ENCODE measurements around the gene PARVA. TPM values are rescaled to one million over a fixed set of nuclear protein-coding genes. Genes with fewer than 3 reads are reported as not detected.

PARVA gene
- total and polyA plus RNA-seq, 2 of the 8 experiments (the other 6 are each of a cell fraction or from before 2014, with no cell fraction given), result 3.1 to 13.5 TPM

GRCh38 chr11:12434325-12434654, 56.9 kb downstream of the PARVA start:
- peaks cover 0 to 3% (median 1%) of the 10 kb centered on the region in 4 experiments; a peak in 1 of 7 replicates for H3K4me1 ChIP-seq (replicated peaks in 1 of 4; ENCODE audit: control insufficient read depth in 3 of 4, insufficient read depth in 4 of 4, low read length in 3 of 4)
- 72% methylated on average over 4 of the region's 4 CpGs; no CpG with 5 or more reads in 1 of the 2 experiments for WGBS, 2 experiments (ENCODE audit: extremely low coverage in 1 of 2, insufficient coverage in 1 of 2, insufficient read length in 1 of 2, insufficient replicate concordance in 2 of 2, low coverage in 1 of 2, low lambda C conversion rate in 2 of 2, missing lambda C conversion rate in 1 of 2)
- H2BK5ac ChIP-seq (ENCODE audit: low read depth, low read length), result no peak overlapping the region
- no peaks in the 10 kb centered on the region for H3K9me3 ChIP-seq (ENCODE audit: insufficient read depth in 2 of 2, low read depth in 1 of 2, low read length in 1 of 2)
- FAIRE-seq, result no peak
- no peak overlapping the region for H2BK12ac ChIP-seq (ENCODE audit: low read depth, low read length)
- no peak overlapping the region for H3K4me2 ChIP-seq (ENCODE audit: insufficient read depth in 1 of 2, low read depth in 2 of 2, low read length in 2 of 2)
- H2BK120ac ChIP-seq (replicated peaks; ENCODE audit: low read depth, low read length), result no peak overlapping the region
- POLR2A ChIA-PET (ENCODE audit: partially characterized antibody), result no interaction called here
- H3K79me1 ChIP-seq (ENCODE audit: low read depth, low read length), result no peaks in the 10 kb centered on the region
- H3K27ac ChIP-seq (ENCODE audit: low read depth, low read length), result no peak overlapping the region
- H3K9ac ChIP-seq (replicated peaks in 1 of 4; ENCODE audit: extremely low read depth in 1 of 4, low read depth in 3 of 4, low read length in 3 of 4), result no peak overlapping the region
- no peak overlapping the region for H4K8ac ChIP-seq (ENCODE audit: extremely low read depth, insufficient read depth, low read length)
- H3K4me3 ChIP-seq (ENCODE audit: extremely low read depth in 1 of 4, insufficient read depth in 2 of 4, low read depth in 3 of 4, low read length in 4 of 4), result no peak overlapping the region
- H3K18ac ChIP-seq (ENCODE audit: extremely low read depth, low read length), result no peak overlapping the region
- H3K56ac ChIP-seq (replicated peaks; ENCODE audit: insufficient read length, low read depth, low read length), result no peak overlapping the region
- no peak overlapping the region for H3K4ac ChIP-seq (replicated peaks; ENCODE audit: insufficient read length, low read depth, low read length)
- no peak overlapping the region for H2BK15ac ChIP-seq (ENCODE audit: low read length)
- no peaks in the 10 kb centered on the region for H3K27me3 ChIP-seq (replicated peaks in 1 of 4; ENCODE audit: control insufficient read depth in 3 of 4, extremely low read depth in 1 of 4, insufficient read depth in 3 of 4, low read length in 3 of 4)
- CTCF ChIA-PET (ENCODE audit: partially characterized antibody), result interaction anchor here (0.7 kb wide), 2 partner anchors 24 to 40 kb away, joined by 3 read pairs; no protein-coding TSS in a partner anchor
- no peak overlapping the region for H3K14ac ChIP-seq (ENCODE audit: insufficient read length)
- H3K23ac ChIP-seq (ENCODE audit: insufficient read length), result no peak overlapping the region
- DNase-seq (ENCODE audit: low read depth in 1 of 2, low spot score in 2 of 2), result no peak
- H4K20me1 ChIP-seq (replicated peaks in 1 of 2; ENCODE audit: control insufficient read depth in 1 of 2, insufficient read depth in 2 of 2, low read length in 2 of 2), result no peaks in the 10 kb centered on the region
- H3K23me2 ChIP-seq (ENCODE audit: low read depth, low read length), result no peaks in the 10 kb centered on the region; the same call in 1 of the 2 replicates
- H4K5ac ChIP-seq (ENCODE audit: insufficient read length, low read depth, low read length), result no peak overlapping the region
- no peak overlapping the region for H2BK20ac ChIP-seq (ENCODE audit: low read length)
- no peak overlapping the region for H2AFZ ChIP-seq (ENCODE audit: low read length)
- no peaks in the 10 kb centered on the region for H3K79me2 ChIP-seq (ENCODE audit: control insufficient read depth in 1 of 2, insufficient read depth in 2 of 2, low read length in 2 of 2)
- no peak overlapping the region for H2AK5ac ChIP-seq (ENCODE audit: low read depth, low read length)
- H3K36me3 ChIP-seq (ENCODE audit: control insufficient read depth in 2 of 4, insufficient read depth in 4 of 4, low read length in 3 of 4), result no peaks in the 10 kb centered on the region
- no peak for TF ChIP-seq TEAD4 (IDR thresholded peaks at IDR 0.05; ENCODE audit: low read depth, low read length)
- TF ChIP-seq TCF12 (IDR thresholded peaks at IDR 0.05; ENCODE audit: low read depth, low read length), result no peak
- H4K91ac ChIP-seq (replicated peaks; ENCODE audit: insufficient read length, low read length), result no peak overlapping the region

All from H1 (cell line).